Mucosa of gallbladder (tissue), 1 donor: ENCODE results near the gene NAB2. TPM values are rescaled to one million over a fixed set of nuclear protein-coding genes. Genes with fewer than 3 reads are reported as not detected.
"Not testable (repeated sequence)": the region's sequence is repeated elsewhere in the genome, so short reads cannot be mapped to it uniquely, and the experiment has no call there.

Source experiments
- DNase-seq: peaks from one replicate; pipeline ENCODE4 v3.0.0-alpha.2; 2020; ENCODE audit warnings: low spot score
- total RNA-seq: library from RNA; stranded (reverse); gene quantifications from one replicate; pipeline ENCODE4 v1.2.1, GENCODE V29; 2021
- donor health status: DM: no; HTN: no; CAD: no.

The NAB2 gene
- total RNA-seq, result 21.4 TPM

- DNase-seq, result peak; percentile 94
Measured at GRCh38 chr12:57088354-57089270, at the start of gene NAB2. Gene NAB2 (plus strand): TSS chr12:57089114. CDS start chr12:57089272, 158 bp downstream.

- no peak for DNase-seq
Measured at GRCh38 chr12:57040211-57040610, 48.7 kb upstream of the NAB2 start.

GRCh38 chr12:57040750-57041149 is 48.2 kb upstream of the NAB2 start:
- DNase-seq, result no peak

- no peak for DNase-seq
Measured at GRCh38 chr12:57042695-57043094, 46.2 kb upstream of the NAB2 start.

GRCh38 chr12:57044468-57044867 is 44.4 kb upstream of the NAB2 start:
- no peak for DNase-seq

GRCh38 chr12:57044889-57045288 is 44.0 kb upstream of the NAB2 start:
- DNase-seq, result no peak

- no peak for DNase-seq
Measured at GRCh38 chr12:57046086-57046791, 42.7 kb upstream of the NAB2 start.

GRCh38 chr12:57046947-57047890 is 41.7 kb upstream of the NAB2 start:
- DNase-seq, result no peak

GRCh38 chr12:57047981-57048380 is 40.9 kb upstream of the NAB2 start:
- no peak for DNase-seq

GRCh38 chr12:57048423-57049118 is 40.3 kb upstream of the NAB2 start:
- no peak for DNase-seq

- no peak for DNase-seq
Measured at GRCh38 chr12:57049119-57049446, 39.8 kb upstream of the NAB2 start.

GRCh38 chr12:57049890-57050289 is 39.0 kb upstream of the NAB2 start, which contains the start of gene MYO1A:
Gene MYO1A (minus strand): TSS chr12:57050129. CDS start chr12:57048323, 1,806 bp downstream.
- peak; percentile 46 for DNase-seq

GRCh38 chr12:57051011-57051410 is 37.9 kb upstream of the NAB2 start:
- DNase-seq, result no peak

GRCh38 chr12:57053146-57053545 is 35.8 kb upstream of the NAB2 start:
- not testable (repeated sequence) for DNase-seq

- DNase-seq, result not testable (repeated sequence)
Measured at GRCh38 chr12:57053901-57054300, 35.0 kb upstream of the NAB2 start.

- no peak for DNase-seq
Measured at GRCh38 chr12:57055824-57056223, 33.1 kb upstream of the NAB2 start.

- no peak for DNase-seq
Measured at GRCh38 chr12:57057067-57057751, 31.7 kb upstream of the NAB2 start.

GRCh38 chr12:57058454-57058853 is 30.5 kb upstream of the NAB2 start:
- no peak for DNase-seq

- no peak for DNase-seq
Measured at GRCh38 chr12:57063991-57064685, 24.8 kb upstream of the NAB2 start.

- no peak for DNase-seq
Measured at GRCh38 chr12:57066245-57066644, 22.7 kb upstream of the NAB2 start.
